ENCODE measurements around the gene HOXD8.

GRCh38 chr2:176115883-176116813 is 13.4 kb upstream of the HOXD8 start, which contains the start of gene HOXD10:
- TF ChIP-seq EZH2 (IDR thresholded peaks at IDR 0.05; ENCODE audit: insufficient read depth, poor library complexity, severe bottlenecking) = no peak
- TF ChIP-seq EZH2phosphoT487 (IDR thresholded peaks at IDR 0.05; ENCODE audit: insufficient read depth, low read depth) = no peak
